Fibroblast of the conjunctiva (primary cell): Measurements from ENCODE around the gene SDK2.

Source experiments
- DNase-seq: peaks from one replicate; pipeline ENCODE4 v3.0.0-alpha.2; 2010; ENCODE audit warnings: low read depth

SDK2 gene

GRCh38 chr17:73419051-73419450, 225.2 kb downstream of the SDK2 start:
- DNase-seq: no peak

- DNase-seq: no peak
Measured at GRCh38 chr17:73415782-73416181, 228.5 kb downstream of the SDK2 start.

DNA sequence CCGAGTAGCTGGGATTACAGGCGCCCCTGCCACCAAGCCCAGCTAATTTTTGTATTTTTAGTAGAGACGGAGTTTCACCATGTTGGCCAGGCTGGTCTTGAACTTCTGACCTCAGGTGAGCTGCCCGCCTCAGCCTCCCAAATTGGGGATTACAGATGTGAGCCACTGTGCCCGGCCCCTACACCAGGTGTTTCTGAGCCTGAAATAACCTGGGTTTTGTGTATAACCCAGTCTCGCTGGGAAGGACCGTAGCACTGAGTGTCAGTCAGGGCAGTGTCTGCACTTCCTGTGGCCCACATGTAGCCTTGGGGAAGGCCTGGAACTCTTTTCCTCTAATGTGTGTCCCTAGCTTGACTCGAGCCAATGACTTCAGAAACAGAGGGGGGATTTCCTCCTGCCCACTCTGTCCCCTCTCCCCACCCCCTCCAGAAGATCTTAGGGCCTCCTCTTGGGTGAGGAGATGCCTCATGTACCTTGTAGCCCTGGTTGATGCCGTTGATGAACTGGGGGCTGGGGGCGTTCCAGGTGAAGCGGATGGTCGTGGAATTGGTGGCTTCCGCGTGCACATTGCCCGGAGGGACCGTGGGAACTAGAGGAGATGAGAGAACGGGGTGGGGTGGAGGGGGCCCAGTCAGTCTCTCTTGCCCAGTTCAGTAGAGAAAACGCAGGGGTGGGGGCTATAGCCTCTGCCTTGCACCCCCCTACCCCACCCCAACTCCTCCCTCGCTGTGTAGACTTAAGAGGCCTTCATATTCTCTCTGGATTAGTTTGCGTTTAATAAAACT, 229.9 kb downstream of the SDK2 start:
- no peak for DNase-seq

GRCh38 chr17:73412914-73413313, 231.3 kb downstream of the SDK2 start:
- no peak for DNase-seq

DNA sequence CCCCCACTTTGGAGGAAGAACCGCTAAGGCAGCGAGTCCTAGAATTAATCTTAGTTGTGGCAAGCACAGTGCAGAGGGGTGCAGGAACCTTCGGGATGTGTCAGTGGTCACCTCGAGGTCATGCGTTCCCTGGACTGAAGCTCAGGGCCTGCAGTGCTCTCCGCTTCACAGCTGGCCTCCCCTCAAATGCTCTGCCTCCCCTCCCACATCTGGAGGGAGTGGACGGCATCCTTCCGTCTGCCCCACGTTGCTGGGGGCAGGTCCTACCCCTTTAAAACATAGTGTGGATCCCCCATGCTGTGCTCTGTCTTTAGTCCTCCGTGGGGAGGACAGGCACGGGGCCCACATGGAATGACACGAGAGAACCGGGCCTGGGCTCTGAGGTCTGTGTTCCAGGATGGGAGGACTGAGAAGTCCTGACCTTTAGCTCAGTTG, 232.9 kb downstream of the SDK2 start:
- no peak for DNase-seq

DNA sequence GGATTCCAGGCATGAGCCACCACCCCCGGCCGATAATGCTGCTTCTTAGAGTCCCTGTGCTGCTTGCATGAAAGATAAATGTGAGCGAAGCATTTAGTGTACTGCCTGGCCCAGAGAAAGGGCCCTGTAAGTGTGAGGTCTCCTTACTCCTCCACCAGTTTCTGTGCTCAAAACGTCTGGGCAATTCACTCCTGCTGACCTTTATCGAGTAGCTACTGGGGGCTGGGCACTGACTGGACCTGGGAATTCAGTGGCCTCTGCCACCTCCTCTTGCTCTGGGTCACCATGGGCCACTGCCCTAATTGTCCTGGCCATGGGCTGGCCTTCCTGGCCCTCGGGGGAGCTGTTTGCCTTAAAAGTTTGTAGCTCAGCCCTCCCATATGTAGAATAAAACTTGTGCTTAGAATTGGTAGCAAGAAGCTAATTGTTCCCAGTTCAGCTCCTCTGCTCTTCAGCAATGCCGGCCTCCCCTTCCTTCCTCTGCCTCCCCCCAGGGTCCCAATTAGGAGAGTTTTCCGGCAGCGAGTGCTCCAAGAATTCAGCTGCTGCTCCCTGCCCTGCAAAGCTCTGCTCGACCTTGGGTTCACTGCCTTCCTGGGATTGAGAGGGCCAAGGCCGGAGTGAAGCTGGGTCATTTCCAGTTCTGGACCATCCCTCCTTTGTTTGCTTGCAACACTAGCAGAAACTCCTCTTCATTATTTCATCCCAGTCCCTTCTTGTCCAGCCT, 233.5 kb downstream of the SDK2 start:
- no peak for DNase-seq

DNA sequence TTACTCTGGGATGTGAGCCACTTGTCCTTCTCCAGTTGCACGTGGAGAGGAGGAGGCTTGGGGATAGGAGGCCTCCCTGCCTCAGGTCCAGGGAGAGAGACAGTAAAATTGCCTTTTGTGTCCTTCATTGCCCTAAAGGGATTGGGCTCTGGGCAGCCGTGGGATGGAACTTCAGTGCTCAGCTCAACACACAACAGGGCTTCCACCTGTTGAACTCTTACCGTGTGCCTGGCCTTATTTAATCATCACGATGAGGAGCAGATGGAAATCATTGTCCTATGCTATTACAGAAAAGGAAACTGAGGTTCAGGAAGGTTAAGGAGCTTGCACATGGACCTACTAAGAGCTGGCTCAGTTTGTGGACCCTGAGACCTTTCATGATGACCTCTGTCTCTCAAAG, 240.0 kb downstream of the SDK2 start:
- no peak for DNase-seq

DNA sequence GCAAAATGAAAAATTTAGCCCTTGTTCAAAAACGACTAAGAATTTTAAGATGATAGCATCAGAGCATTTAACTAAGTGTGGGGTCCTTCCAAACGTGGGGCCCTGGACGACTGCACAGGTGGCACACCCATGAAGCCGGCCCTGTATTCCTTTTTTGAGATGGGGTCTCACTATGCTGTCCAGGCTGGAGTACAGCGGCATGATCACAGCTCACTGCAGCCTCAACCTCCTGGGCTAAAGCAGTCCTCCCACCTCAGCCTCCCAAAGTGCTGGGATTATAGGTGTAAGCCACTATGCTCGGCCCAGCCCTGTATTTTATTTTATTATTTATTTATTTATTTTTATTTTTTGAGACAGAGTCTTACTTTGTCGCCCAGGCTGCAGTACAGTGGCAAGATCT, 241.8 kb downstream of the SDK2 start:
- no peak for DNase-seq

GRCh38 chr17:73401911-73402310, 242.3 kb downstream of the SDK2 start:
- DNase-seq: no peak

- no peak for DNase-seq
Measured at GRCh38 chr17:73400915-73401545, 243.2 kb downstream of the SDK2 start.

DNA sequence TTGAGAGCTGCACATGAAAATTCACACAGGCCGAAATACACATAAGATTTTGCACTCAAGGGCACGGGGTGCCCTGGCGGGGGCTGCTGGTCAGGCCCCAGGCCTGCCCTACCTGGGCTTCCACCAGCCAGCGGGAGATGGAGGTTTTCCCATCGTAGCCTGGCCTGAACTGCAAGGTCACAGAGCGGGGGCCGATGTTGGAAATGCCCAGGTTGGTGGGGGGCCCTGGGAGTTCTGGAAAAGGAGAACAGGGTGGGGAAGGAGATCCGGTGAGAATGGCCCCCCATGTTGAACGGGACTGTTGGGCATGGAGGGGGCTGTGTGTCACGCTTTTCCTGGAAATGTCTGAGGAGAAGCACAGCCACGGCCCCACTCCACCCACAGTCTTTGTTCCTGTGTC, 245.2 kb downstream of the SDK2 start:
- DNase-seq: no peak

- no peak for DNase-seq
Measured at GRCh38 chr17:73397856-73398540, 246.2 kb downstream of the SDK2 start.

DNA sequence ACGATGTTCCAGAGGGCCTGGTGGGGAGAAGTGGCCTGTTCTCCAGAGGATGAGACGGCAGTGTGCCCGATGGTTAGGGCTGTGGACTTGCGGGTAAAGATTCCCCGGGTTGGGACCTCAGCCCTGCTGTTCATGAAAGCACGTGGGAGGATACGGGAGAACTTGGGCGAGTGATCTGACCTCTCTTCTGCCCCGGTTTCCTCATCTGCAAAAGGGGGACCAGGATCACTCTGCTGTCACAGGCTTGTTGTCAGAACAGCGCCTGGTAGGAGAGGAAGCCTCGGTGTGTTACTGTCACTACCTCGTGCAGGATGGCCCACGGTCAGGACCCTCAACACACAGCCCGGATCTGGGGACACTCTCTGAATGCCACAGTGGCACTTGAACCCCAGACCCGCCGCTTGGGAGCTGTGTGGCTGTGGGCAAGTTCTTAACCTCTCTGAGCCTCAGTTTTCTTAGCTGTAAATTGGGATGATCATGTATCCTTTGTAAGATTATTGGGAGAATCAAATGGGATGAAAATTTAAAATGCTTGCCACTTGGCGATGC, 246.9 kb downstream of the SDK2 start:
- no peak for DNase-seq

DNA sequence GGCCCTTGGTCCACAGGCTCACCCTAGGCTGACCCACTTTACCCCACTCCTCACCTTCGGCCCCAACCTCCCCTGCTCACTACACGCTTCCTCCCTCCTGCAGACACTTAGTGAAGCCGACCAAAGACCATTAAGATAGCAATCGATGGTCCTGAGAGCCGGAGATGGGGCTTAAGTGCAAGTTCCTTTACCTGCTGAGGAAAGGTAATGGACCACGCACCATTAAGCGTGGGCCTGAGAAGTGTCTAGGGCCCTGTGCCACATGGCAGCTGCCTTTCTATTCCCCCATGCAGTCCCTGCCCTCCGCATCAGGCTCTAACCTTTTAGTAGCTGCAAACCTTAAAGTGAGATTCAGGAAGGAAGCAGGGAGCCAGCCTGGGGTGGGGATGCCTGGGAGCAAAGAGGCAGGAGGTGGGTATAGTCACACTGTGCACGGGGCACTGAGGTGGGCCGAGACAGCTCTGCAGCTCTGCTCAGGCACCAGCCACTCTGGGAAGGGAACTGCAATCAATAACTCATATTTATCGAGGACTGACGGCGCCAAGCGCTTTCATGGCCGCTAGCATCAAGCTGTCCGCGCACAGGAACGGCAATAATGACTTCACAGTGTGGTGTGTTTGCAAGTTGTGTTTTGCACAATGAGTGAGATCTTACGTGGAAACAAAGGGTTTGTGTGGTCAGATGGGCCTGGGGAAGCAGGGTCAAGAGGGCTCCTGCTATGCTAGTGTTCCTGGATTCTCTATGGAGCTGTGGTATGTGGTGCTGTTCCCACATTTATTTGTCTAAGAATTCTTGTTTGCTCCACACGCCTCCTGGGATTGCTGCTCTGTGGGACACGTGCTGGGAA, 247.6 kb downstream of the SDK2 start:
- no peak for DNase-seq

DNA sequence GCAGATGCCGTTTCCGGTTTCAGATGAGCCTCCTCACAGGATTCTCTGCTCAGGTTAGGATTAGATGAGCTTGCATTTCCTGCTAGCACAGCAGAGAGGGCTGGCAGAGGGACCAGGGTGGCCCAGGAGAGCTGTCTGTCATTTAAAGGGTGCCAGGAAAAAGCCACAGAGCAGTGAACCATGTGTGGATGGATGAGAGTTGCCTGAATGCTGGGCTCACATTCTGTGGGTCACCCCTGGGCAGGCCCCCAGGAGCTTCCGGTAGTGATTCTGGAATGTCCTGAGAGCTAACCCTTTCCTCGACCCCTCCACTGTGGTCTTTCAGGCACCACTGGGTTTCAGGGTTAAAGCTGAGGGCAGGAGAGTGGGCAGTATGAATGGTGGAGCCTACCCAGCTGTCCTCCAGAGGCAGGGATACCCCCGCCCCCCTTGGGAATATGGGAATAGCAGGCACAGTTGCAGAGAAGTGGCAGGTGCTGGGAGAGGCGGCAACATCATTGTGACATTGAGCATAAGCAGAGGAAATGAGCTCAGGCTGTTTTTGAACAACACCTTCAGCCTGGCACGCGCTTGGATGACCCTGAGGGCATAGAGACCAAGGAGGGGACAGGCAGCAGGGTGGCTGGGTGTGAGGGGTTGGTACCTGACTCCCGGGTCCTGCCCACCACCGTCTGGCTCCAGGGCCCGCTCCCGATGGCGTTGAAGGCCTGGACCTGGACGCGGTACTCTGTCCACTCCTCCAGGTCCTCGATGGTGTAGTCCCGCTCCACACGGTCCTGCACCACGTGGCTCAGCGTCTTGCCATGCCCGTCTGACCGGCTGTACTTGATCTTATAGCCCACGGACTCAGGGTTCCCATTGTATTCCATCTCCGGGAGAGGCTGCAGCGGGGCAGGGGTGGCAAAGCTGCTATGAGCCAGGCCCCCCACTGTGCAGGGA, 249.5 kb downstream of the SDK2 start:
- DNase-seq: no peak

DNA sequence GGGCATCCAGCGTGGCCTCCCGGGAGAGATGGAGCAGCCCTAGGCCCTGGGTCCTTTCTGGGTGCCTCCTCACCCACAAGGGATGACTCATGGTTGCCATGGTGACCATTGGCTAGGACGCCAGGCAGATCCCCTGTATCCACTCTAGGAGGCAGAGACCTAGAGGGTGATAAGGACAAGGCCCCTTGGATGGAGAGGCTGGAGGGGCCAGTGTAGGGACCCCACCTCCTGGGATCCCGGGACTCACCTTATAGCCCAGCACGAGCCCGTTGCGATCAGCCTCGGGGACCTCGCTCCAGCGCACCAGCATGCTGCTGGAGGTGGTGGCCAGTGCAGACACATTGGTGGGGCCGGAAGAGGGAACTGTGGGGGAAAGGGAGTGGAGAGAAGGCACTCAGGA, 250.3 kb downstream of the SDK2 start:
- DNase-seq: no peak

GRCh38 chr17:73393381-73393780, 250.9 kb downstream of the SDK2 start:
- DNase-seq: no peak

DNA sequence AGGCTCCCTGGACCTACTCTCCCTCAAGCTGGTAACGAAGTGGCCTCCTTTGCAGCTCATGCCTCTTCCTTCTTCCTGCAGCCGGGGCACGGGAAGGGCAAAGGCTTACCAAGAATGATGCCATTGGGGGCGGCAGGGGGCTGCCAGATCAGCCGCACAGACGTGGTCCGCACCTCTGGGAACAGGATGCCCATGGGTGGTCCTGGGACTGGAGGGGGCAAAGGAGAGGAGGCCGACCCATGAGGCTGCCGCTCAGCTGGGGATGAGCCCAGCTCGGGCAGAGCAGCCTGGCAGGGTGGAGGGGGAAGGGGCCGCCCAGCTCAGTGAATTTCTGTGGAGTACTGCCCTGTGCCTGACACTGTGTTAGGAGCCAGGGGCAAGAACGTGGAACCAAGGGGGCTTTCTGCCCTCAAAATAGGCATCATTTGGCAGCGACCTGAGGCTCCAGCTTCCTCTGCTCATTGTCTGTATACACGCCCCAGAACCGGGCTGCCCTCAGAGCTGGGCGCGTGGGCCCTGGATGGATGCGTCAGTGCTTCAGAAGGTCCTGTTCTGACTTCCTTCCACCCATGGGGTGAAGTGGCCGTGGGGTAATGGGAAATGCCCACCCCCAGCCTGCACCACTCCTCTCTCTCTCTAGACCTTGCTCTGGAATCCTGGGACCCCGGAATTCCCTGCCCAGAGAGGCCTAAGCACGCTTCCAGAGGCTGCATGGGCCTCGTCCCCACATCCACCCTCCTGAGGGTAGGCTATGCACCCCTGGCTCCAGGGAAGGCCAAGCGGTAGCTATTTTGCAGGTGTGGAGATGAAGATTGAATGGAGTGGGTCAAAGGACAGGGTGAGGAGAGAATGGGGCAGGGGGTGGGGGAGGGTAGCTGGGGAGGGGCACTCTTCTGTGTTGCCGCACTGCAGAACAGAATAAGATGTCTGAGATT, 252.6 kb downstream of the SDK2 start:
- DNase-seq: no peak

DNA sequence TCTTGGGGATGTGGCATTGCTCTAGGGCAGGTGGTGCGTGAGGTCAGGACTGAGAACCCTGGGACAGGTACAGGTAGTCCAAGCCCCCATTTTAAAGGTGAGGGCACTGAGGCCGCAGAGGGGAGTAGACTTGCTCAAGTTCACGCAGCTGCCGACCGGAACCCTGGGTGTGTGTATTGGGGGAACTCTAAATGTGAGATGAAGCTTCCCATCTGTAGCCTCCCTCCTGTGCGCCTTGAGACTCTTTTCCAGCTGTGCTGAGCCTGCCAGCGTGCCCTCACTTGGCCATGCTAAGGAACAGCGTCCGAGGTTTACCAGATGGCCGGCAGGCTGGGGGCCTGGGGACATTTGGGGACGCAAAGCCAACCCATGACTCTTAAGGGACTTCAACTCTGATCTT, 253.4 kb downstream of the SDK2 start:
- DNase-seq: no peak
